ENCODE results near the gene SEPTIN8.

Gene SEPTIN8

GRCh38 chr5:132766020-132766805, 10.8 kb downstream of the SEPTIN8 start:
- H3K27me3 ChIP-seq (ENCODE audit: insufficient read depth, poor library complexity, severe bottlenecking): no peaks in the 10 kb centered on the region
- no peak for DNase-seq (ENCODE audit: low read depth in 1 of 2, low spot score in 1 of 2)
- no peak overlapping the region for H3K4me3 ChIP-seq (replicated peaks; ENCODE audit: insufficient read depth, low read length)
- H3K27ac ChIP-seq (replicated peaks): no peak overlapping the region
- no peak for TF ChIP-seq POLR2AphosphoS5 (IDR thresholded peaks at IDR 0.05; ENCODE audit: low read depth)
- TF ChIP-seq GABPA (IDR thresholded peaks at IDR 0.05; ENCODE audit: low read depth): no peak
- TF ChIP-seq REST (IDR thresholded peaks at IDR 0.05; ENCODE audit: insufficient replicate concordance, low read depth): no peak
- TF ChIP-seq SPI1 (IDR thresholded peaks at IDR 0.05; ENCODE audit: borderline replicate concordance, low read depth): no peak
- no peak for TF ChIP-seq CTCF (IDR thresholded peaks at IDR 0.05; ENCODE audit: insufficient read depth, low read length)

GRCh38 chr5:132765311-132766019, 11.6 kb downstream of the SEPTIN8 start:
- Histone ChIP-seq H3K27me3 (ENCODE audit: insufficient read depth, poor library complexity, severe bottlenecking) (no peaks in the 10 kb centered on the region), H3K27ac (replicated peaks) (no peak overlapping the region), H3K4me3 (replicated peaks; ENCODE audit: insufficient read depth, low read length) (no peak overlapping the region)
- no peak for DNase-seq (ENCODE audit: low read depth in 1 of 2, low spot score in 1 of 2)
- TF ChIP-seq REST (IDR thresholded peaks at IDR 0.05; ENCODE audit: insufficient replicate concordance, low read depth) (no peak), CTCF (IDR thresholded peaks at IDR 0.05; ENCODE audit: insufficient read depth, low read length) (no peak), POLR2AphosphoS5 (IDR thresholded peaks at IDR 0.05; ENCODE audit: low read depth) (no peak), GABPA (IDR thresholded peaks at IDR 0.05; ENCODE audit: low read depth) (no peak), SPI1 (IDR thresholded peaks at IDR 0.05; ENCODE audit: borderline replicate concordance, low read depth) (no peak)

- DNase-seq (ENCODE audit: low read depth in 1 of 2, low spot score in 1 of 2): no peak
- Histone ChIP-seq H3K27ac (replicated peaks) (no peak overlapping the region), H3K27me3 (ENCODE audit: insufficient read depth, poor library complexity, severe bottlenecking) (no peaks in the 10 kb centered on the region), H3K4me3 (replicated peaks; ENCODE audit: insufficient read depth, low read length) (no peak overlapping the region)
- TF ChIP-seq CTCF (IDR thresholded peaks at IDR 0.05; ENCODE audit: insufficient read depth, low read length) (no peak), REST (IDR thresholded peaks at IDR 0.05; ENCODE audit: insufficient replicate concordance, low read depth) (no peak), GABPA (IDR thresholded peaks at IDR 0.05; ENCODE audit: low read depth) (no peak), SPI1 (IDR thresholded peaks at IDR 0.05; ENCODE audit: borderline replicate concordance, low read depth) (no peak), POLR2AphosphoS5 (IDR thresholded peaks at IDR 0.05; ENCODE audit: low read depth) (no peak)
These were observed 12.3 kb downstream of the SEPTIN8 start for GRCh38 chr5:132764671-132765238.
